A673 (cell line): ENCODE results near the gene SKI.

Experiments used
- CTCF ChIP-seq: fragments of 300-800, 200-600 bp; sonication (generic); conservative IDR thresholded peaks from 2 replicates; pipeline ENCODE4 v1.5.1; 2017; ENCODE audit warnings: low read depth, mild to moderate bottlenecking, antibody characterized with exemption, low read length, moderate library complexity, mixed read lengths
- EZH2 ChIP-seq: fragments of 200-600 bp; sonication (generic); IDR thresholded peaks from 2 replicates; pipeline ENCODE4 v1.6.1; 2017; ENCODE audit warnings: borderline replicate concordance, low read depth, mild to moderate bottlenecking, mixed read lengths, antibody characterized with exemption, low read length; ENCODE audit not compliant: poor library complexity, severe bottlenecking

GRCh38 chr1:2228694-2229036 is 546 bp downstream of the SKI start:
- TF ChIP-seq CTCF (no peak), EZH2 (no peak)
